GM19025 (cell line): ENCODE data around the gene UNC13A.
"Not testable (repeated sequence)": the region's sequence is repeated elsewhere in the genome, so short reads cannot be mapped to it uniquely, and the experiment has no call there.

Experiments
- ATAC-seq: cut with Tn5 transposase; IDR thresholded peaks from one replicate; pipeline ENCODE4 v1.9.1; 2021; ENCODE audit warnings: mild to moderate bottlenecking, low read depth, moderate library complexity; ENCODE audit not compliant: unreplicated experiment

UNC13A gene

DNA sequence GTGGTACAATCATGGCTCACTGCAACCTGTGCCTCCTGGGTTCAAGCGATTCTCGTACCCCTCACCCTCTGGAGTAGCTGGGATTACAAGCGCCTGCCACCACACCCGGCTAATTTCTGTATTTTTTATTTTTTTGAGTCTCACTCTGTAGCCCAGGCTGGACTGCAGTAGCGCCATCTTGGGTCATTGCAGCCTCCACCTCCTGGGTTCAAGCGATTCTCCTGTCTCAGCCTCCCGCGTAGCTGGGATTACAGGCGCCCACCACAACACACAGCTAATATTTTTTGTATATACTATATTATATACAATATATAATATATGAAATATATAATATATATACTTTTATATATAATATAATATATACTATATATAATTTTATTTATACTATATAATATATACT lies 80.2 kb downstream of the UNC13A start:
- ATAC-seq, result no peak

DNA sequence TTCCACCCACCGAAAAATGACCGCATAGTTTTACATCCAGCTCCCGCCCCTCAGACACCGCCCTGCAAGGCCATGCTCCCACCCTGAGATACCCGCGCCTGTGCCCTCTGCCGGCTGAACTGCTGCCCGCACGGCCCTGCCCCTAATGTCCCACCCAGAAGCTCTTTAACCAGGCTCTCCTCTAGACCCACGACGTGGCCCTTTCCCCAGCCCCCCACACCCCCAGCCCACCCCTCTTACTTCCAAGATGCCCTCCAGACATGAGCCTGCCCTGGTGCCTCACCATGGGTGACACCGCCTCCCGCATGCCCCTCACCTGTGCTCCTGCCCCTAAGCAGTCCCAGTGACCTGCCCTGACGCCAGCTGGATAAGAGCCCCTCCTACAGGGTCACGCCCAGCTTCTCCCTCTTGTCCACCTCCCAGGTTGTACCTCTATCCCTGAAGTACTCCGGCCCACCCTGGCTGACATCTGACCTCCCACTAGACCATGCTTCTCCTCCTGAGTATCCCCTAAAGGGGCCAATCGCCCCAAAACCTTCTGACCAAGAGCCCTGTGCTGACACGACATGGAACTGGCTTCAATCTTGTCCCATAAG lies 81.5 kb downstream of the UNC13A start:
- ATAC-seq, result no peak

DNA sequence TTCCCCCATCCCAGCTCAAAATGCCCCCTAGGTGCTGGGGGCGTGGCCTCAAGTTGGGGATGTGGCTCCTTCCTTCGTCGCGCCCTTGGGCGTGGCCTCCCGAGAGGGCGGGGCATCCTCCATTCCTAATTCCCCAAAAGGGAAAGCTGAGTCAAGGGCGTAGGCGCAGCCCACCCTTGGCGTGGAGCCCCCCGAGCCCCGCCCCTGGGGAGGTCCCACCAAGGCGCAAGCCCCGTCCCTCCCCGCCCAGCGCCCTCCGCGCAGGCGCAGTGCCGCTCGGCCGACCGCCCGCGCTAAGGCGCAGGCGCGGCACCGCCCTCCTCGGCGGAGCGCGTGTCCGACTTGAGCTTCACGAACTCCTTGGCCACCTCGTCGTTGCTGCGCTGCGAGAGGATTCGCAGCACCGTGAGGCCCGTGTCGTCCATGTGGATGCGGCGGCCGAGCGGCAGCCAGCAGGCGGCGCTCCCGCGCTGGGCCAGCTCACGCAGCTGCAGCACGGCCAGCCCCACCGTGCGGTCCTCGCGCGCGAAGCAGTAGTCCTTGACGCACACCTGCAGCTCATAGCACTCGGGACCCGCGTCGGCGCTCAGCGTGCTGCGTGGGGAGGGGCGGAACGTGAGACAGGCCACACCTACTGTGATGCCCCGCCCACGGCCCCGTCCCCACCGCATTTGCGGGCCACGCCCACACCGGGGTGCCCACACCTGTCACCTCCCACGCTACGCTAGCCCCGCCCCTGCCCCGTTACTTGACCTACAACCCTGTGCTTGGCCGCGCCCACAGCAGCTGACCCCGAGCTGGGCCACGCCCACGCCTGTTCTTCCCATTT lies 82.2 kb downstream of the UNC13A start:
- peak; percentile 69 for ATAC-seq

DNA sequence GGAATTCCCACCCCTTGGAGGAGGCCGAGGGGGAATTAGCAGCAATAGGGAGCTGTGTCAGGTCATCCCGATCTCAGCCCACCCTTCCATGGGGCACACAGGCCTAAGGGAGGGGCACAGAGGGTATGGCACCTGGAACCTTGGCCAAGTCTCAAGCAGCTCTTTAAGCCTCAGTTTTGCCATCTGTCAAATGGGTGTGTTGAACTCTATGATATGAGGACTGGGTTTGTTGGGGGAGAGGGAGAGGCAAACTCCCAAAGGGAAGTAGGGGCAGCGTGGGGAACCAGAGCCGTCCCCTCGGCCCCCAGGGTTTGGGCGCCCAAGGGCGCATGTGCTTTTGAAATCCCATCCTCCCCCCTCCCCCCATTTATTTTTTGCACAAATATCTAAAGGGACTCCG lies 83.0 kb downstream of the UNC13A start:
- no peak for ATAC-seq

DNA sequence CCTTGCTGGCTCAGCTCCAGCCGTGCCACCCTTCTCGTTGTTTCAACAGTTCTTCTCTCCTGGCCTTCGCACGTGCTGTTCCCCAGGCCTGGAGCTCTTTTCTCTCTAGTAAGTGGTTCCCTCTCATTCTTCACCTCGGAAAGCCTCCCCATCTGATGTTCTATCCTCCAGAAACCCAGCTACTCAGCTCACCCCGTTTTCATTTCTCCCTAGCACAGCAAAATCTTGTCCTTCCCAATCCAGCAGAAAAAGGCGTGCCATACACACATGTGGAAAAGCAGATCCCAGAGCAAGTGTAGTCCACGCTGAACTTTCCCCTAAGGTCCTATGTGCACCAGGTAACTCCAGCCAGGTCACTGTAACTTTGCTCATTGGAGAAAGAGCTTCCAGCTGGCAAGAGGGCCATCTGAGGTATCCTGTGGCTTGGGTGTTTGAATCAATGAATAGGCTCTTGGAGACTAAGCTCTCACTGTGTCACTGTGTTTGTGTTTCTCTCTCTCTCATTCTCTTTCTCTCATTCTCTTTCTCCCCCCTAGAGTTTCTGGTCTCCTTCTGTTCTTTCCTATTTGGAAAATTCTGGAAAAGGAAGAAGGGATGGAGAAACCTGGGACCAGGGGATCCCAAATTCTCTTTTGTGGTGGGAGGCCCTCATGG lies 83.7 kb downstream of the UNC13A start:
- no peak for ATAC-seq

DNA sequence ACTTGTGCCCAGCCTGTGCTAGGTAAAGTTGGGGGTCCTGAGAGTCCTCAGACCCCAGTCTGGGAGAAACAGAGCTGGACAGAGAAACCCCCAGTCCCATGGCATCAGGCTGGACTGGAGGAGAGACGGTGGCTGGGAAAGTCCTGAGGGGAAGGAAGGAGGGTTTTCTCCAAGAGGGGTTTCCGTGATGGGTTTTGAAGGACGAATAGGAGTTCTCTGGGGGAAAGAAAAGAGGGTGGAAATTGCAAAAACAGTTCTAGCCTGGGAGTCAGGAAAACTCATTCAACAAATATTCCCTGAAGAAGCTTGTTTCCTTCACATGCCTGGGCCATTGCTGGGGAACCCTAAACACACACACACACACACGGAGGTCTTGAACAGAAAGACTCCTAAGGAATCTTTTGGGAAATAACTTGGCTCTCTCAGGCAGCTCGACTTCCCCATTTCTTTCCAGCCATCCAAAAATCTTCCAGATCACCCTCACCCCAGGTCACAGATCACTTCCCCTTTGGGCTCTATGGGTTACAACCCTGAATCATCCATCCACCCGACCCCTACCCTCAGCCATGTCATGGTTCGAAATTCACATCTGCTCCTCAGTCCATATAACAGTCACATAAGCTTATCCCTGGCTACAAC lies 85.2 kb downstream of the UNC13A start:
- no peak for ATAC-seq

DNA sequence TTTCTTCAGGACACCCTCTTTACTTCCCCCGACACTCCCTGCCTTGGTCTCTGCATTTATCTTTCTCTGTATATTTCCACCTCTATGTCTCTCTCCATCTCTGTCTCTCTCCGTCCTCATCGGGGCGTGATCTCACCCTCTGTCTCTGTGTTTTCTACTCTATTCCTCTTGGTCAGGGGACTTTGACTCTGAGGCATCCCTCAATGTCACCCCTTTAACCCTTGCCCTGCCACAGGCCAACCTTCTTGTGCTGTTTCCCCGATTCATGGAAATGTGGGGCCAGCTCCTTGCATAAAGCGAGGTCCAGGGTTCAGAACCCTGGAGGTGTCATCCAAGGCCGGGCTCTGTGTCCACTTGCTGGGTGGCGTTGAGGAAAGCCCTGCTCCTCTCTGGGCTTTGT lies 85.9 kb downstream of the UNC13A start:
- ATAC-seq, result no peak

DNA sequence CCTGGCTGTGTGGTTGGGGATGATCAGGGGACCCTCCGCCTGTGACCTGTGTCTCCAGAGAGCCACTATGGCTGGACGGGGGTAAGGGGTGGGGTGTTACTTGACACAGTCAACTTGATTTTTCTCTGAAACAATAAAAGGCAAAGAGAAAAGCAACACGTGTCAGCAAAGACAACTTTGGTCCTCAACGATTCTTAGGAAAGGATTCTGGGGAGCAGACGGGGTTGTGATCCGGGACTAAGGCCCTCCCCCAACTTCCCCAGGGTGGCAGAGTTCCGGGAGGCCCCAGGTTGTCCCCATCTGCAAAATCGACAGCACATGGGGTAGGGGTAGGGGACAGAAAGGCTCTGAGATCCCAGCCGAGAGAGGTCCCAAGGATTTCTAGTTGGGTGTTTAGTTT lies 86.5 kb downstream of the UNC13A start:
- ATAC-seq, result no peak

DNA sequence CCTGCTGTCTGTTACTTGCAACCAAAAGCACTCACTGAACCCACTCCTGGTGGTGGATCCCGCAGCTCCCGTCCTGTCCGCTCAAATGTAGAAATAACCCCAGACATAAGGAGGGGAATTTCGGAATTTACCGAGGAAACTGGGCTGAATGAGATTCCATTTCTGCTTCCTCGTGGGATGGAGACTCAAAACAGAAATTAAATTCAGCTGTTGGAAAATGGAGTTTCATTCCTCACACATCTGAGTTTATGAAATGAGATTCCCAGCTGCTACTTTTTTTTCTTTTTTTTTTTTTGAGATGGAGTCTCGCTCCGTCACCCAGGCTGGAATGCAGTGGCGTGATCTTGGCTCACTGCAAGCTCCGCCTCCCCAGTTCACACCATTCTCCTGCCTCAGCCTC lies 88.4 kb downstream of the UNC13A start:
- no peak for ATAC-seq

DNA sequence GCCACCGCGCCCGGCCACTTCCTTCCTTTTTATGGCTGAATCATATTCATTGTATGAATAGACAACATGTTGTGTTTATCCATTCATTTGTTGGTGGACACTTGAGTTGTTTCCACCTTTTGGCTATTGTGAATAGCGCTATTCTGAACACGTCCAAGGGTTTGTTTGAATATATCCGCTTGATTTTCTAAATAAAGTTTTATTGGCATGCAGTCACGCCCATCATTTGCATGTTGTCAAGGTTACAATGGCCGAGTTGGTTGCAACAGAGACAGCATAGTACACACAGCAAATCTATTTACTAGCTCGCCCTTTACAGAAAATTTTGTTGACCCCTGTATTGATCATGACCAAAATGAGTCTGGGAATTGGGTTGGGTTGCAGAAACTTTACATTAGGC lies 89.2 kb downstream of the UNC13A start:
- no peak for ATAC-seq

DNA sequence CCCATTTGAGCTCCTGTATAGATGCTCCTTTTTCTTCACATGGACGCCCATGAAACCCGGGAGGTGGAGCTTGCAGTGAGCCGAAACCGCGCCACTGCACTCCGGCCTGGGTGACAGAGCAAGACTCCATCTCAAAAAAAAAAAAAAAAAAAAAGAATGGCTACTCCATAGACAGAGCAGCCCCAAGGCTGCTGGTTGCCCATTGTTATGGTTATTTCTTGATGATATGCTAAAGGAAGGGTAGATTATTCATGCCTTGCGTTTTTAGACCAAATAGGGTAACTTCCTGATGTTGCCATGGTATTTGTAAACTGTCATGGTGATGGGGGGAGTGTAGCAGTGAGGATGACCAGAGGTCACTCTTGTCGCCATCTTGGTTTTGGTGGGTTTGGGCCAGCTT lies 90.1 kb downstream of the UNC13A start:
- ATAC-seq, result not testable (repeated sequence)

DNA sequence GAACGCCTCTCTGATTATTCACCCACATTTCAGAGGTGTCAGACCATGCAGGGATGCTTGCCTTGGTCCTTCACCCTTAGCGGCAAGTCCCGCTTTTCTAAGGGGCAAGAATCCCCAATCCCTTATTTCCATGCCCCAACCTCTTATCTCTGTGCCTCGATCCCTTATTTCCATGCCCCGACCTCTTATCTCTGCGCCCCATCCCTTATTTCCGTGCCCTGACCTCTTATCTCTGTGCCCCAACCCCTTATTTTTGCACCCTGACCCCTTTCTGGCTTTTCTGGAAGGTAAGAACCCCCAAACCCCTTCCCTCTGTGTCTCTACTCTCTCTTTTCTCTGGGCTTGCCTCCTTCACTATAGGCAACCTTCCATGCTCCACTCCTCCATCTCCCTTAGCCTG lies 93.9 kb downstream of the UNC13A start:
- ATAC-seq, result not testable (repeated sequence)

DNA sequence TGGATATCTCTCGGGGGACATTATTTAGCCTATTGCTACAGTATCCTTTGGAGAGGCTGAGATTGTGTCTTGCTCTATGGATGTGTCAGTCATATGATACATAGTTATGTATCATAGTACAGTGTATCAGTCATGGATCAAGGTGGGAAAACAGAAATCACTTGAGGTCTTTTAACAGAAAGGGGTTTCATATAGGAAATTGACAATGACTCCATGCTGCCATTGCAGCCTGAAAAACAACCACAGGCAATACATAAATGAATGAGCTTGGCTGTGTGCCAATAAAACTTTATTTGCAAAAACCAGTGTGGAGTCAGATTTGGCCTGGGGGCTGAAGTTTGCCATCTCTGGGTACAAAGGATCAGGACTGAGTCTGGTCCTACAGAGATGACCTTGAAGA lies 97.3 kb downstream of the UNC13A start:
- no peak for ATAC-seq

DNA sequence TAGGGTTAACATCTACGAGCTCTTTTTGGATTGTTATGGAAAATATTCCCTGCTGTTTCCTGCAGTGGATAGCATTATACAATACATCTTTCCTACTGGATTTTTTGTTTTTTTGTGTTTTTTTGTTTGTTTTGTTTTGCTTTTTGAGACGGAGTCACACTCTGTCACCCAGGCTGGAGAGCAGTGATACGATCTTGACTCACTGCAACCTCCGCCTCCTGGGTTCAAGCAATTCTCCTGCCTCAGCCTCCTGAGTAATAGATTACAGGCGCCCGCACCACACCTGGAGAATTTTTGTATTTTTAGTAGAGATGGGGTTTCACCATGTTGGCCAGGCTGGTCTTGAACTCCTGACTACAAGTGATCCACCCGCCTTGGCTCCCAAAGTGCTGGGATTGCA lies 102.8 kb downstream of the UNC13A start:
- not testable (repeated sequence) for ATAC-seq

DNA sequence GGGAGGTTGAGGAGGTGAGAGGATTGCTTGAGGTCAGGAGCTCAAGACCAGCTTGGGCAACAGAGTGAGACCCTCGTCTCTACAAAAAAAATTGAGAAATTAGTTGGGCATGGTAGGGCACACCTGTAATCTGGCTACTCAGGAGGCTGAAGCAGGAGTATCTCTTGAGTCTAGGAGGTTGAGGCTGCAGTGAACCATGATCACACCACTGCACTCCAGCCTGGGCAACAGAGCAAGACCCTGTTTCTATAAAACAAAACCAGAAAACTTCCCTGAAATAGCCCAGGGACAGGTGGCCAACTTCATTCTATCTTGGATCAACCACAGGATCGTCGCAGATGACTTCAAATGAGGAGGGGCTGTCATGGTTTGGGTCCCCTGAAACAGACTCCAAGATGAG lies 104.0 kb downstream of the UNC13A start:
- ATAC-seq, result no peak

DNA sequence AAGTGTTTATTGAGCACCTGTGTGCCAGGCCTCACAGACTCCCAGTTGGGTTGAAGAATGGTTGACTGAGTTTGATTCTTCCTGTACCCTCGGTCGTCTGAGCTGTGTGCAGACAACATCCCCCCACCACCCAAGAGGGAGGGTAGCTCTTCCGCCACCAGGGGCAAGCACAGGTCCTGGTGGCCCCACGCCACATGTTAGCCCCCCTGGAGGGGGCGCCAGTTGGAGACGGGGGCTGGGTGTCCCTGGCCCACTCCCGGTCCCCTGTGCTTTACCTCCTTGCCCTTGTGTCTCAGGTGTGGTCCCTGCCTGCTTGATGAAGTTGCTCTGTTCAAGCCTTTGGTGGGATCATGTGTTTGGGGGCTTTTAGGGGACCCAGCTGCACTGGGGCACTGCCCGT lies 105.5 kb downstream of the UNC13A start:
- no peak for ATAC-seq

DNA sequence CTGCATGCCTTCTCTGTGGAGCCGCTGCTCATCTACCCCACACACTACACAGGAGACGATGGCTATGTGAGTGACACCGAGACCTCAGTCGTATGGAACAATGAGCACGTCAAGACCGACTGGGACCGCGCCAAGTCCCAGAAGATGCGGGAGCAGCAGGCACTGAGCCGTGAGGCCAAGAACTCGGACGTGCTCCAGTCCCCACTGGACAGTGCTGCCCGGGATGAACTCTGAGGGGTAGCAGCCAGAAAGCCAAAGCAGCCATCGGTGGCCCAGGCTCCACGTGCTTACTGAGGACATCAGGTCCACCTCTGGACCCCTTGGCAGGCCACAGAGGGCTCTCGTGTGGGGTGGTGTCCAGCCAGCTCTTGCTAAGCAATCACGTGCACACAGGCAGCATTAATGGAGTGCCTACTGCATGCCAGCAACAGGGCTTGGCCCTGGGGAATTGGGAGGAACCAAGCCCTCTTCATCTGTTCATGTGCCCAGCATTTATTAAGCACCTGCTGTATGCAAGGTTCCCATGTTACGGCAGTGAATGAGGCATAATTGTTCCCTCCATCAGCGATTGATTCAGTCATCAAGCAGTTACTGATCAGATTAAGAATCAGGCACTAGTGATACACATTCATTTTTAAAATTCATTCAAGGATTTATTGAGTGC lies 106.8 kb downstream of the UNC13A start:
- ATAC-seq, result no peak

DNA sequence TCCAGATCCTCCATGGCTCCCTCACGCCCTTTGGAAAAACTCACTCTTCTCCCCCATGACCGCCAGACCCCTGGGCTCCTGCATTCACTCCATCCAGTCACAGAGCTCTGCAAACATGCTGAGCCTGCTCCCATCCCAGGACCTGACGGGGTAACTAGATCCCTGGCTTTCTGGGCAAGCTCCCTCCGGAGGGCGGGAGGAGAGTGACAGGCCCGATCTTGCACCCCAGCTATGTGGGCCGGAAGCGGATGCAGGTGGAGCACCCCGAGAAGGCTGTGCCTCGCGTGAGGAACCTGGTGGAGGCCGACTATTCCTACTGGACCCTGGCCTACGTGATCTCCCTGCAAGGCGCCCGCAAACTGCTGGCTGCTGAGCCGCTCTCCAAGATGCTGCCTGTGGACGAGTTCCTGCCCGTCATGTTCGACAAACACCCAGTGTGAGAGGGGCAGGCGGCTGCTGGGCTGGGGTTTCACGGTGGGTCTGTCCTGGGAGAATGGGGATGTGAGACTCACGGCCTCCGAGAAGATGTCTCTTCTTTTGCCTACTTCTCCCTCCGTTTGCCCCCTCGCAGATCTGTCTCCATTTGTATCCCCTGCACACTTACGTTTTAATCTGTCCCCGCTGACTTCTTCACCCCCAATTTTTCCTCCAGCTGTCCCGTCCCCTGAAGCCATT lies 107.5 kb downstream of the UNC13A start:
- no peak for ATAC-seq

DNA sequence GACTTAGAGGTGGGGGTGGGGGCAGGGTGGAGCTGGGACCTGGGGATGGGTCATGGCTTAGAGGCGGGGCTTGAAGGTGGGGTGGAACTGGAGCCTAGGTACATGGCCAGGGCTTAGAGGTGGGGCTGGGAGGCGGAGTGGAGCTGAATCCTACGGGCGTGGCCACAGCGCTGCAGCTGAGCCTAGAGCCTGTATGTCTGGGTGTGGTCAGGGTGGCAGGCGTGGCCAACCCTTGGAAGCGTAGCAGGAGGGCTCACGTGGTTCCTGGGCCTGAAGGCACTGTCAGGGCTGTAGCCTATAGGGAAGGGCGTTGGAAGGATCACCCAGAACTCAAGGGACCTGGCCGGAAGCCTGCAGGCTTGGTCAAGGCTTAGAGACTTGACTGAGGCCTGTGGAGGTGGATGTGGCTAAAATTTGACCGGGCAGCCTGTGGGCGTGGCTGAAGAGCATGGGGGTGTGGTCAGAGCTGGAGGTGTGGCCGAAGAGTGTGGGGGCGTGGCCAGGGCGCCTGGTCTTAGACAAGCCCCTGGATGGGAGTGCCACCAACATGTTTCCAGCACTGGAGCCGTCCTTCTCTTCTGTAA lies 108.4 kb downstream of the UNC13A start:
- no peak for ATAC-seq
